NCI-H2107 (cell line): ENCODE measurements around the gene DKC1.
A peak's percentile ranks its signal among the peaks of the same experiment; 100 is the strongest.
"Not testable (repeated sequence)": the region's sequence is repeated elsewhere in the genome, so short reads cannot be mapped to it uniquely, and the experiment has no call there.

Experiments
- DNase-seq: peaks from one replicate; lab custom pipeline; 2025; lab: John Stamatoyannopoulos, UW

The DKC1 gene

DNA sequence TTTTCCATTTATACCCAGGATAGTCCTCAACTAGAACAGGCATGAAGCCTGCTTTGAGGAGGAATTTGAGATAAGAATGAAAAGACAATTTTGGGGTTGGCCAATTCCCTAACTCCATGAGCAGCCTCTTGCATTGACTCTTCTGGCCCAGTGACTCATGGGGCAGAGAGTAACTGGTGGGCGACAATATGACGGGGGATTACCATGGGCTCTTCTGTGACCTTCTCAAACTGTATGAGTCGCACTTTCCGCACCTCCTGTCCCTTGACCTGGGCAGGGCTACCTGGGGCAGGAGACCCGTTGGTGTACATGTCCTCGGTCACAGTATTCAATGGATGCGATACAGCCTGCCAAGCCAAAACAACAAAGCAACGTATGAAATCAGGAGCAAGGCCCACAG is 29.3 kb downstream of the DKC1 start:
- DNase-seq, result no peak

DNA sequence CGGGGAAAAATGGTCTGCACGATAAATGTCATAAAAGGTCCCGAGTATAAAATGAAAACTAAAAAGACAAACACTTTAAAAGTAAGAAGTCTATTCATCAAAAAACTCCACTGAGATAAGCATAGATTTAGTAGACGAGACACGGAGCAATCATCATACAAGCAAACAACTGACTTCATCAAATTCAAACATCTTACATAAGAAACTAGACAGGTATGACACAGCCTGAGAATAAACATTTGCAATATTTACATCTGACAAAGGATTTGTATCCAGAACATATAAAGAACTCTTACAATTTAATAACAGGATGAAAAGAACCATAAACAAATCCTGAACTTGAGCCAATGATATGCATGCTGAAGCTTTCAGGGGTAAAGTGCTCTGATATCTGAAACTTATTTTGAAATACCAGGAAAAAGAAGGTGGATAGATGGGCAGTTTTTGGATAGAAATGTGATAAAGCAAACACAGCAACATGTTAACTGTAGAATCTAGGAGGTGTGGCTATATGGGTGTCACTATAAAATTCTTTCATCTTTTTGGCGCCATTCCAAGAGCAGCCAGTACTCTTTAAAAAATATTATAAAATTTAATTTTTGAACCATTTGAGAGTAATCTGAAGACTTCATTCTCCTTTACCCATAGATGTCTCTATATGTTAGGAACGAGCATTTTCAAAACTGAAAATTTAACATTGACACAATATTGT is 30.6 kb downstream of the DKC1 start:
- no peak for DNase-seq

- no peak for DNase-seq
These were observed 32.4 kb downstream of the DKC1 start for GRCh38 chrX:154795016-154795415.

DNA sequence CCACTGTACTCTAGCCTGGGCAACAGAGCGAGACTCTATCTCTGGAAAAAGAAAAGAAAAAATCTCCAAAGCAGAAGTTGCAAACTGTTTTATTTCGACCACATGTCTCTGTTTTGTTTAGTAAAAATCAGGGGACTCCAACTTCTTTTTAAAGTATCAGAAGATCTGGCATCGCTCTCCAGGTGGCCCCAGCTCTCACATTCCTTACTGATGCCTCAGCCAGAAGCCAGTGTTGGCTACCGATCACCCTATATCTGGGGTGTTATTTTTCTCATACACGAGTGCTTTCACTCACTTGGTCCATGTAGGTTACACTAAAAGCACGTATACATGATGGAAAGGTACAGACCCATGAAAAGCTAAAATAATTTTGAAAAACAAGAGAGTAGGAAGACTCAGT is 34.3 kb downstream of the DKC1 start:
- DNase-seq, result no peak

- no peak for DNase-seq
These were observed 37.1 kb downstream of the DKC1 start for GRCh38 chrX:154799556-154800348.

DNA sequence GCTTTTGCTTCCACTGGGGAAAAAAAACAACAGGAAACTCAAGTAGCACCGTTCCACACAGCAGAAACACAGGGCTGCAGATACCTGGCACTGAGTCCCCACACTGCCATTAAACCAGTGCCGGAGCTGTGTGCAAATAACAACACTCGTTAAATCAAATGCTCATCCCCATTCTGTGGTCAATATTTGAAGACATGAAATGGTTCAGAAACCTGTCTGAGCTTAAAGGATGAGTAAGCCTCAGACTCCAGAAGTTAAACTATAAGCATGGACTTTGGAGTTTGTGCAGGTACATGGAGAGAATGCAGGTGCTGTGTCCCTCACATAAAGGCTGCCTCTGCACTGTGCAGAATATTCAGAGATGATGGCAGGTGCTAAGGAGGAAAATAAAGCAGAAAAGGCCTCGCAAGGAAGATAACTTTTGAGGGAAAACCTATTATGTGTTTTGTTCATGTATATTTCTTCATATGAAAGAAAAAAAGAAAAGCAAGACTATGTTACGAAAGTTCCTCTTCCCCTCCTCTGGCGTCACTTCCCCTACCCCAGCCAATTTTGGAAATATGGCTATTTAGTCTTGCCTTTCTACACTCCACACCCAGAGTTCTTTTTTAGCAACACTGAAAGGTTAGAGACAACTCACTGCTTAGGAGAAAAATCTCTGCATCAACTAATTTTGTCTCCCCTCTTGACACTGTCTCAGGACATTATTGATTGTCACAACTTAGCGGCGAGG is 38.0 kb downstream of the DKC1 start:
- no peak for DNase-seq

GRCh38 chrX:154802947-154803346 is 40.3 kb downstream of the DKC1 start:
- DNase-seq, result no peak

GRCh38 chrX:154804261-154804956 is 41.7 kb downstream of the DKC1 start:
- no peak for DNase-seq

- DNase-seq, result peak; percentile 55
These were observed 42.5 kb downstream of the DKC1 start, which contains the start of gene MPP1 for GRCh38 chrX:154804957-154805695. Gene MPP1, minus strand, starts transcription at chrX:154805485. Its CDS starts 112 bp downstream, at chrX:154805373.

- DNase-seq, result no peak
These were observed 43.0 kb downstream of the DKC1 start for GRCh38 chrX:154805696-154806091.

GRCh38 chrX:154806837-154807501 is 44.3 kb downstream of the DKC1 start:
- no peak for DNase-seq

DNA sequence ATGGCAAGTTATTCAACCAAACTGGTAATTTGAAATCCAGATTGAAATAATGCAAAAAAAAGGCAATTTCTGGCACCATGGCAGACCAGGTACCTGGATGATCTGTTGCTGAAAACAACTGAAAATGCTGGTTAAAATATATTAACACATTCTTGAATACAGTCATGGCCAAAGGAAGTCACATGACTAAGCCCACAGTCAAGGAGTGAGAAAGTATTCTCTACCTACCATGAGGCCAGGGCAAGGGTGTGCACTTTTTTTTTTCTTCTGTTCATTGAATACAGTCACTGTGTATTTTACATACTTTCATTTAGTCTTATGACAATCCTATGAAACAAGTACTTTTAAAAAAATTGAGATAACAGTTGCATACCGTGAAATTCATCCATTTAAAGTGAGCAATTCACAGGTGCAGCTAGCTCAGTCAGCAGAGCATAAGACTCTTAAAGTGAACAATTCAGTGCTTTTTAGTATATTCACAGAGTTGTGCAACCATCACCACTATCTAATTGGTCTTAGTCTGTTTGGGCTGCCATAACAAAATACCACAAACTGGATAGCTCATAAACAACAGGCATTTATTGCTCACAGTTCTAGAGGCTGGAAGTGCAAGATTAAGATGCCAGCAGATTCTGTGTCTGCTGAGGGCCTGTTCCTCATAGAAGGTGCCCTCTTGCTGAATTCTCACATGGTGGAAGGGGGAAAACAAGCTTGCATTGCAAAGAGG is 47.4 kb downstream of the DKC1 start:
- no peak for DNase-seq

- DNase-seq, result no peak
These were observed 49.9 kb downstream of the DKC1 start for GRCh38 chrX:154812341-154813101.

GRCh38 chrX:154813801-154814200 is 51.1 kb downstream of the DKC1 start:
- DNase-seq, result no peak

DNA sequence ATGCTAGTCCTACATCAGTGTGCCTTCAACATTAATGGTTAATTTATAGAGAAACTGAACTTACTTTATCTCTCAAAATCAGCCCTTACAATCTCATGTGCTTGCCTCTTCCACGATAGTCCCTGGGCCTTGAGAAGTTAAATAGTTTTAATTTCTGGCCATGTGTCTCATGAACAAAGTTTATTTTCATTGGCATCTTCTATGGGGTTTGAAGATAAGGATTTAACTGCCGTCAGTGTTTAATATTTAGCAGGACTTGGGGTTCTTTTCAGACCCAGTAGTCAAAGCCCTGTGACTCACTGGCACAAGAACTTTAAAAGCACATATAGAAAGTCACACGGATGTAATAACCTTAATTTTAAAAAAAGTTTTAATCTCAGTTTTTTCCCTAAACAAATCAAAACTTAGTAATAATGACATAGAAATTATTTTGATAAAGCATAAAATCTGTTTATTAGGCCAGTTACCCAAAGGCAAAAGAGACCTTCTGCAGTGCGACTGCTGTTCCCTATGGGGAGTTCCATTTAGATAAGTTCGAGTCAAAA is 52.7 kb downstream of the DKC1 start:
- no peak for DNase-seq

GRCh38 chrX:154816326-154816898 is 53.7 kb downstream of the DKC1 start:
- DNase-seq, result not testable (repeated sequence)

GRCh38 chrX:154817048-154817618 is 54.5 kb downstream of the DKC1 start:
- not testable (repeated sequence) for DNase-seq
